Activated CD4-positive, CD25-positive, alpha-beta regulatory T cell (primary cell): ENCODE results near the gene PGRMC1.
"Not testable (repeated sequence)": the region's sequence is repeated elsewhere in the genome, so short reads cannot be mapped to it uniquely, and the experiment has no call there.

Experiments
- DNase-seq, 4 experiments: peaks; one replicate each; lab custom pipeline; 2025; lab: John Stamatoyannopoulos, UW

PGRMC1 gene

DNA sequence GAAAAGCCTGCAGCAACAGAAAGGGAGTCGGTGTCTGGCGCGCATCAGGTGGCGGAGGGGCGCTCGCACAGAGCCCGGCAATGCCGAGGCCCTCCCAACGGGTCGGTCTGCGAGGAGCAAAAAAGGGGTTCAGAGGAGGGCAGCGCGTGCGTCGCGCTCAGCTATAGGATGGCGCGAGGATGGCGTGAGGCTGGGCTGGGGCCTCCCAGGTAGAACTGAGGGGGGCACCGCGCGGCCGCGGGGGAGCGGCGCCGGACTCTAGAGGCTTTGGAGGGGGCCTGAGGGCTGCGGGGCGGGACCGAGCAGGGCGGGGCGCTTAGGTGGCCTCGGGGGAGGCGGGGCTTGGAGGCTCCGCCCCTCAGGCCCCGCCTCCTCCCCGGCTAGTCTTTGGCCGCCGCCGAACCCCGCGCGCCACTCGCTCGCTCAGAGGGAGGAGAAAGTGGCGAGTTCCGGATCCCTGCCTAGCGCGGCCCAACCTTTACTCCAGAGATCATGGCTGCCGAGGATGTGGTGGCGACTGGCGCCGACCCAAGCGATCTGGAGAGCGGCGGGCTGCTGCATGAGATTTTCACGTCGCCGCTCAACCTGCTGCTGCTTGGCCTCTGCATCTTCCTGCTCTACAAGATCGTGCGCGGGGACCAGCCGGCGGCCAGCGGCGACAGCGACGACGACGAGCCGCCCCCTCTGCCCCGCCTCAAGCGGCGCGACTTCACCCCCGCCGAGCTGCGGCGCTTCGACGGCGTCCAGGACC, at the start of gene PGRMC1:
Gene PGRMC1, plus strand, starts transcription at position 414 of the 751 bp plus-strand sequence. Its CDS starts 79 bp downstream, at position 493.
- peak; percentile 25 to 64 (median 49) for DNase-seq

DNA sequence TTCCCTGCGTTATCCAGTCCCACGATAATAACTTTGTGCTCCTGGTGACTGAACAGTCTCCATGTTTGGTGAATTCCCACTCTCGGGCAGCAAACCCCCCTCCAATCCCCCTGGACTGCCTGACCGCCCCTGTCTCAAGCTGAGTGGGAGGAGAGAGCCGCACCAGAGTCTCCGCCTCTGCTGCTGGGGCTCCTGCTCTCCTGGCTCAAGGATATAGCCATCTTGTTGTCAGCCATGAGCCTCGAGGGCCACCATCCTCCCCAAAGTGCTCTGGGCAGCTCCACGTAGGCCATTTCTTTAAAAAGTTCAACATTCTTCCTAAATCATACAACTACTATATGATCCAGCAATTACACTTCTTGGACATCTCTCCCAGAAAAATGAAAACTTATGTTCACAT, 49.3 kb upstream of the PGRMC1 start:
- no peak for DNase-seq

GRCh38 chrX:119187298-119187697, 48.8 kb upstream of the PGRMC1 start:
- DNase-seq, result no peak

DNA sequence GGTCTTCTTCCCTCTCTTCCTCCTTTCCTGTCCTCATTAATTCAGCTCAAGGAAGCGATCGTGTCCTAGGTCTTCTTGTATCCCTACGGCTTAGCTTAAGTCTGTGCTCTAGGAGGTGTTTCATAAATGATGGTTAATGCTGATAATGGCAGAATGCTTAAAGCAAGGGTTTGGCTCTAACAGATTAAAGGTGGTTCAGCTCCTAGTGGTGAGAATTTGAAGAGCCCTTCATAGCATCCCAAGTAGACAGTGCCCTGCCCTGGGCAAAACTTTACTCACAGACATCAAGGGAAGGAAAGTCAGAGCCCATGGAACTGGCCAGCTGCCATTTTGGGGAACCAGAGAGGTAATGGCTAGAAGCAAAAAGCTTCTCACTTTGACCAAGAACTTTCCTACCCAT, 47.0 kb upstream of the PGRMC1 start:
- no peak for DNase-seq

DNA sequence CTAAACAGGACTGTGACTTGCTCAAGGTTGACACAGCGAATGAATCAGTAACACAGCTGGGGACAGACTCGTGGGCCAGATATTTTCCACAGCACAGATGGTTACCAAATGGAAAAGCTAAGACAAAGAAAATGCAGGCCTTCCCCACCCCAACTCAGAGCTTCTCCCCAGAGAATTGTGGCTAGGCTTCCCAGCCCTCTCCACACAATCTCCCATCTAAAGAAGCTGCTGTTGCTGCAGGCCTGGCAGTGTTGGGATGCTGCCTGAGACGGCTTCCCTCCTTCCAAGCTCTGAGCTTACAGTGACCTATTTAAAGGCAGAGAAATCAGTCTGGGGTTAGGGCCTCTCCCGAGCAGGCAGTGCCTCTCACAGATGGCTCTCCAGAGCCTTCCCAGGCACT, 46.5 kb upstream of the PGRMC1 start:
- no peak for DNase-seq

- no peak for DNase-seq
Measured at GRCh38 chrX:119190091-119190681, 45.9 kb upstream of the PGRMC1 start.

DNA sequence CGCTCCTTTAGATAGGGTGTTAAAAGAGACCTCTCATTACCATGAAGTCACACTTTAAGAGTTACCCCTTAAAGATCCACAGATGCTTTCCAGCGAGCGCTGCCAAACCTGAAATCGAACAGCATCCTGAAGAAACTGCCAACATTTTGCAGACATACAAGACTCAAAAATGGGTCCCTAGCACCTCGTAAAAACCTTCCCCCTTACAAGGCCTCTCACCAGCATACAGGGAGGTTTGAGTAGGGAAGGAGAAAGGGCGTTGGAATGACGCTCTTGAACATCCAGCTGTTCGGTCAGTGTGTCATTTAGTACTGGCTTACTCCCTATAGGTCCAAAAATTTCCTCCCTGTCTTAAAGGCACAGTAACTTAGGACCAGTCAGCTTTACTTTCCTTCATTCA, 45.3 kb upstream of the PGRMC1 start:
- DNase-seq, result no peak

DNA sequence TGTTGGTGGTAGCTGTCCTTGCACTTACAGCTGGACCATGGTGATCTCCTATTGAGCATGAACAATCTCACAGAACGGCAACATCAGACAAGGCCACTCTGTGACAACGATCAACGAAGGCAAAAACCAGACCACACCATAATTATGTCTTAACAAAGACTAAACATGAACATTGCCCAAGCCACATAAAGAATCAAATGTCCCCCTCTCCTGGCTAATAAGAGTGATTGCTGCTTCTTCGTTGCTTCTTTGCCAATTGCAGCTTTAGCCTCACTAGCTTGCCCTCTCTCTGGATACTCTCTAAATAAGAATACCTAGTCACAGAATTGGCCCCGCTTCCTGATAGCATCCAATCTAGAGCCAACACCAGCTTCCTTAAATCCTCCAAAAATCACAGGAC, 41.5 kb upstream of the PGRMC1 start:
- no peak for DNase-seq

GRCh38 chrX:119201570-119201969, 34.5 kb upstream of the PGRMC1 start:
- DNase-seq, result no peak

- DNase-seq, result no peak
Measured at GRCh38 chrX:119206203-119206602, 29.9 kb upstream of the PGRMC1 start.

DNA sequence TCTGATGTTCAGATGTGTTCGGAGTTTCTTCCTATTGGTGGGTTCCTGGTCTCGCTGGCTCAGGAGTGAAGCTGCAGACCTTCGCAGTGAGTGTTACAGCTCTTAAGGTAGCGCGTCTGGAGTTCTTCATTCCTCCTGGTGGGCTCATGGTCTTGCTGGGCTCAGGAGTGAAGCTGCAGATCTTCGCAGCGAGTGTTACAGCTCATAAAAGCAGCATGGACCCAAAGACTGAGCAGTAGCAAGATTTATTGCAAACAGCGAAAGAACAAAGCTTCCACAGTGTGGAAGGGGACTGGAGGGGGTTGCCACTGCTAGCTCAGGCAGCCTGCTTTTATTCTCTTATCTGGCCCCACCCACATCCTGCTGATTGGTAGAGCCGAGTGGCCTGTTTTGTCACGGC, 28.6 kb upstream of the PGRMC1 start:
- DNase-seq, result not testable (repeated sequence)

DNA sequence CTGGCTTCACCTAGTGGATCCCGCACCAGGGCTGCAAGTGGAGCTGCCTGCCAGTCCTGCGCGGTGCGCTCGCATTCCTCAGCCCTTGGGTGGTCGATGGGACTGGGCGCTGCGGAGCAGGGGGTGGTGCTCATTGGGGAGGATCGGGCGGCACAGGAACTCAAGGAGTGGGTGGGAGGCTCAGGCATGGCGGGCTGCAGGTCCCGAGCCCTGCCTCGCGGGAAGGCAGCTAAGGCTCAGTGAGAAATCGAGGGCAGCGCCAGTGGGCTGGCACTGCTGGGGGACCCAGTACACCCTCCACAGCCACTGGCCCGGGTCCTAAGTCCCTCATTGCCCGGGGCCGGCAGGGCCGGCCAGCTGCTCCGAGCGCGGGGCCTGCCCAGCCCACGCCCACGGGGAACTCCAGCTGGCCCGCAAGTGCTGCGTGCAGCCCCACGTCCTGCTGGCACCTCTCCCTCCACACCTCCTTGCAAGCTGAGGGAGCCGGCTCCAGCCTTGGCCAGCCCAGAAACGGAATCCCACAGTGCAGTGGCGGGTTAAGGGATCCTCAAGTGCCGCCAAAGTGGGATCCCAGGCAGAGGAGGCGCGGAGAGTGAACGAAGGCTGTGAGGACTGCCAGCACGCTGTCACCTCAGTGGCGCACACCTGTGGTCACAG, 27.6 kb upstream of the PGRMC1 start:
- DNase-seq, result no peak

GRCh38 chrX:119210931-119211648, 25.0 kb upstream of the PGRMC1 start:
- DNase-seq, result not testable (repeated sequence)

- no peak for DNase-seq
Measured at GRCh38 chrX:119211649-119212014, 24.5 kb upstream of the PGRMC1 start.

DNA sequence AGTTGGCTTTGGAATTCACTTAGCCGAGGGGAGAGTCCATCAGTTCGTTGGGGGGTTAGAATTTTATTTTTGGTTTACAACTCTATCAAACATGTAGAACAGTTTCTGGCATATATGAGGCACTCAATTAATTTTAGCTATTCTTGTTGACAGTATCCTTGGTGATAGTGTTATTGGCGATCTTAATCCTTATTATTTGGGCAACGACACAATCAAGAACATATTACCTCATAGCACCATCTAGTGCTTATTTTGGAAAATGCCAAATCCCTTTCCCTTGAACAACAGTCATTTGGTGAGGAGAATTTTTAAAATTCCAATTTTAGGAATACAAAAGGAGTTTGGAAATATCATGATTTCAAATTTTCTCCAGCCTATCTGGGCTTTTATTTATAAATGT, 17.9 kb upstream of the PGRMC1 start:
- no peak for DNase-seq

DNA sequence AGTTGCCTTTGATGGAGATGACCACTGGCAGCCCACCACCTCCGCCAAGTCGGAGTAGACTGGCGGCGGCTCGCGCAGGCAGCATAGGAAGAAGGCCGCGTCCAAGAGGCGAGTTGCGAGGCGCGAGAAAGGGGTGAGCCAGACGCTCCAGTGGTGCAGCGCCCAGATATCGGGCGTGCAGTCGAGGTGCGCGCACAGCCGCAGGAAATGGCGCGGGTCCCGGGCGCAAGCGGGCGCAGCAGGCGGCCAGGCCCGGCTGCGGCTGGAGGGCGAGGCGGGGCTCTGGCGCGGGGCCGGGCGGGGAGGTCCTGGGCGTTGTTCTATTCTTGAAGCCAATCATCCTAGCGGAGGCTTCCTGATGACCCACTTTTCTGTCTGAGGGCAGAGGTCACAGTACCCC, 13.2 kb upstream of the PGRMC1 start:
- DNase-seq, result no peak

DNA sequence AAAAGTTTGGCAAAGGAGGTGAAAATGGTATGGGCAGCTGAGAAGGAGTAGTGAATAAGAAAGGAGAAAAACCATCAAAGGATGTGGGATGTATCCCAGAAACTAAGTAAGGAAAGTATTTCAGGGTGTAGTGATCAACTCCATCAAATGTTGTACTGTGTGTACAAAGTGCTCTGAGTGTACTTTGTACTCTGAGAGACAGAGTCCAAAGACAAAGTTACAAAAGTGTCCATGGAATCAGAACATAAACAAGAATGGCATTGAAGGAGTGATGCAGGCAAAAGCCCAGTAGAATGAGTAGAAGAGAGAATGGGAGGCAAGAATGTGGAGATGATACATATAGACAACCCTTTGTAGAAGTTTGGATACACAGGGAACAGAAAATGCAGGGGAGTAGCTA, 12.3 kb upstream of the PGRMC1 start:
- no peak for DNase-seq

- DNase-seq, result no peak
Measured at GRCh38 chrX:119226446-119226845, 9.6 kb upstream of the PGRMC1 start.

GRCh38 chrX:119228512-119229252, 7.4 kb upstream of the PGRMC1 start:
- no peak for DNase-seq

- no peak for DNase-seq
Measured at GRCh38 chrX:119229253-119229615, 6.9 kb upstream of the PGRMC1 start.

DNA sequence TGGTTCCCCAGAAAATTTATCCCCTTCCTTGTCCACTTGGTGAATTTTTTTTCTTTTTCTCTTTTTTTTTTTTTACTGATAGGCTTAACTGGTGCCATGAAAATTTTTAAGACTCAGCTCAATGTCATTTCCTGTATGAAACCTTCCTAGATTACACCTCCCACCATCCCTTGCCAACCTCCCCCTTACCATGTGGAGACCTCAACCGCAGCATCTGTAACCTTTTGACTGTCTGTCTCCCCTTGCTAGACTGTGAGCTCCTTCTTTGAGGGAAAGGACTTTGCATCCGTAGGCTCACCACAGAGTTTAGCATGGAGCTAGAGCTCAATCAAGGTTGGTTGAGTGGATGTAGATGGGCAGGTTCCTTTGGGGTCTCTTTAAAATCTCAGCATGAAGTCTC, 5.2 kb upstream of the PGRMC1 start:
- DNase-seq, result no peak

- DNase-seq, result no peak
Measured at GRCh38 chrX:119231936-119232445, 4.1 kb upstream of the PGRMC1 start.
